Bone marrow (tissue), 2 donors: ENCODE data around the gene TP73.
A peak's percentile ranks its signal among the peaks of the same experiment; 100 is the strongest.

Experiments
- DNase-seq, 2 donors: peaks; one replicate each; lab custom pipeline; 2025; lab: John Stamatoyannopoulos, UW

TP73 gene

GRCh38 chr1:3708791-3709190, 56.5 kb downstream of the TP73 start:
- DNase-seq = no peak

DNA sequence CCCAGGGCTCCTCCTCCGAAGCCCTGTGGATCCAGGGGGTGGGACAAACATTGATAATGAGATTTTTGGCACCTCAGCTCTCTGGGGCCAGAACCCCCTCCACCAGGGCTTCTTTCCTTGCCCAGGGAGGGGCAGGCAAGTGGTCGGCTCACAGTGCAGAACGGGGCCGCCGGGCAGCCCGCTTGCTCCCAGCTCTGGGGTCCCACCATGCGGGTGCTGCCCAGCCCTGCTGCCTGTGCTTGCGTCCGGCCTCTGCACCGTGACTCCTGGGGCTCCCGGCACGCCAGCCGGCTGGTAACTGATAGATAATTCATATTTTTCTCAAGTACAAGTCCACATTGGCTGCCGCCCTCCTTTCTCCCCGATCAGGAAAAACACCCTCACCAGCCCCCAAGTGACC, 57.9 kb downstream of the TP73 start:
- DNase-seq = no peak

DNA sequence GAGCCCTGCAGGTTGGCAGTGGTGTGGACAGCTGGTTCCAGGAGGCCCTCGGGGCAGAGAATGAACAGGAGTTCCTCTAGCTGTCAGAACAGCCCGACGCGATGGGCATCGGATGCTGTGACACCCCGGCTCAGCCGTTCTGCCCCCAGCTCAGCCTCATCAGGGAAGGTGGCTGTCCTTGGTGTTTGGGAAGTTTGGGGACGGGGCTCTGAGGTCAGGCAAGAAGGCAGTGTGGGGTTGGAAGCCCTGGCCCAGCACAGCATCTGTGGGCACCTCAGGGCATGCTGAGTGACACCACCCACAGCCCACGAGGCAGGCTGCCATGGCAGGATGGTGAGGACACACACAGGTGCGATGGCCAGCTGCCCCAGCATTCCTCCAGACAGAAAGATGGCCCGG, 59.1 kb downstream of the TP73 start:
- DNase-seq = no peak

DNA sequence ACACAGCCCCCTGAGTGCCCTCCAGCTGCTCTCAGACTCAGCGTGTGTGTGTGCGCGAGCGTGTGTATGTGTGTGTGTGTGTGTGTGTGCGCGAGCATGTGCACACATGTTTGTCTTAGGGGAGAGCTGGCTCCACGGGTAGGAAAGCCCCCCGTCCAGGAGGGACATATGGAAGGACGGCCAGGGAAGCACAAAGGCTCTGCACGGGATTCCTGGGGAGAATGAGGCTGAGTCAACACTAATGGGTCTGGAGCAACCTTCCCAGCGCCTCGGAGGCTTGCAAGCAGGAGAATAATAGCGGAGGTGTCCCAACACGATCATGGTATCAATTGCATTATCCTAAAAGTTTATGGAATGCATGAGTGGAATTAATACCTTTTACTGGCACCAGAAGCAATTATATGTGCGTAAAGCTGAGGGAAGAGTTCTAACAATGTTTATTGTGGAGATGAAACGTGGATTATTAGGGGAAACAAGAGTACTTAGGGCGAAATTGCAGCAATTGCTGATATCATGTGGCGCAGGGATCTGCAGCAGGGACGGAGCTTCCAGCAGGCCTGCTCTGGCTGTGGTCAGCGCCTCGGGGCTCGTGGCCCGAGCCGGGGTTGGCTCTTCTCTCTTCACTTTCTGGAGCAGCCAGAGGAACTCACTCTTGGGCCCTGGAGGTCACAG, 59.6 kb downstream of the TP73 start:
- no peak for DNase-seq

DNA sequence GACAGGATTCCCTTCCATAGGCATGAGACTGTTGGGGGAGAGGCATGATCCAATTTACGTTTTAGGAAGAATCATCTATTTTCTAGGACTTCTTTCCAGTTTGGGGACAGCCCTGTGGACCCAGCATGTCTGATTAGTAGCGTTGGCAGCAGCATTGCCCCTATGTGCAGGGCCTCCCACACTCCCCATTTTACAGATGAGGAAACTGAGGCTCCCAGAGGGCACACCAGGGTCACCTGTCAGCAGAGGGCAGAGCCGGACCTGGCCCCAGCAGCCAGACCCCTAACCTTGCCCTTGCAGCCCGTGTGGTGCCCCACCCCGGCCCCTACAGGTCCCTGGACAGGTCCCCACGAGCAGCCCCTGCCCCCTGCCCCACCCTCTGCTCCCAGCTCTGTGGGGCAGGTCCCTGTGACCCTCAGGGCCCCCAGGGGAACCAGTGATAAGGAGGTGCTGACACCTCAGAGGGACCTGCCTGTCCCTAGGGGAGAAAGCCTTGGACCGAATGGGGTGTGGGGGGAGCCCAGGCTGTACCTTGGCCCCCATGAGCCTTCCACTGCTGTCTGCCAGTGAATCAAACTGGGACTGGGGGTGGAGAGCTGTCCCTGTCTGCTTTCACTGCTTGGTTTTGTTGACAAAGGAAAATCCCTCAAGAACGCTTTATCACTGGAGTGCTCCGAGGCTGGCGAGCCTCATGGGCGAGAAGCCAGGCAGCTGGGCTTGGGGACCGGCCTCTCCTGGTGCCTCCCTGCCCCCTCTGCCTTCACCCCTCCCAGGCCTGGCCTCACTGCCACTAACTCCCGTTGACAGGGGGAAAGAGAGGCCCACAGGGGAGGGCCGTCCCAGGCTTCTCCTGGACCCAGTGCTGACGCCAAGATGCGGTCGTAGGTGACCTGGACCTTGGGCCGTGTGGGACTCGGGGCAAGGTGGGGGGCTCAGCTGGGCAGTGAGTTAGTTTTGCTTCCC, 60.5 kb downstream of the TP73 start:
- DNase-seq = no peak

DNA sequence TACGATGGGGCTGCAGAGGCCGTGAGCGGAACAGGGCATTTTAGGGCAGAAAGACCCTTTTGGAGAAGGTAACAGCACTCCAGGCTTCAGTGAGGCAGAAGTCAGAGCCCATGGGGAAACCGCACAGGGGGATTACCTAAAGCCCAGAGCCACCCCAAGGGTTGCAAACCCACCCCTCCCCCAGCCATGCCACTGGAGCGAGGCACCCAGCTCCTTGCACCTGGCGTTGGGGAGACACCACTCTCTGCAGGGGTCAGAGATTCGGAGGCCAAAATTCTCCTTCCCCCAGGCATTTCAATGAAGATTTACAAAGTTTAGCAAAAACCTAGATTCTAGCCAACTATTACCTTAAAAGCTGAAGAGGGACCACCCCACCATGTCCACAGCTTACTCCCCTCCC, 61.5 kb downstream of the TP73 start:
- DNase-seq = no peak

DNA sequence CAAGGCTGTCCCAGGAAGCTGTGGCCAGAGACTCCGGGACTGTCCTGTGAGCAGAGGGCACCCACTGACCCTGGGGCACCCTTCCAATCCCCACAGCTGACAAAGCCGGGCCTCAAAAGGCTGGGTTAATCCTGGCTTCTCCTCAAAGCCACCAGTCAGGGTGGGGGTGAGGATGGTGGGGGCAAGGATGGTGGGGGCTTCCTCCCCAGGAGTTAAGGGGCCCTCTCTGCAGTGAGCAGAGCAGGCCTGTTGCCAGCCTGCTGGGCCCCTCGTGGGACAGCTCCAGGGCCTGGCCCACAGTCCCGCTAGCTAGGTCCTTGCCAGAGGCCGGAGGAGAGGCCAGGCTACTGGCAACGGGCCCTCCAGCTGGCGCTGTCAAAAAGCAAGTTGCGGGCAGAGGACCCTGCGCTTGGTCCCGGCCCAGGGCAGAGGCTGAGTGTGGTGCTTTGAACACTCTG, 62.0 kb downstream of the TP73 start:
- DNase-seq = no peak

GRCh38 chr1:3714814-3715213, 62.5 kb downstream of the TP73 start:
- DNase-seq = no peak

- DNase-seq = no peak
Observed at GRCh38 chr1:3716351-3716750, 64.0 kb downstream of the TP73 start.

DNA sequence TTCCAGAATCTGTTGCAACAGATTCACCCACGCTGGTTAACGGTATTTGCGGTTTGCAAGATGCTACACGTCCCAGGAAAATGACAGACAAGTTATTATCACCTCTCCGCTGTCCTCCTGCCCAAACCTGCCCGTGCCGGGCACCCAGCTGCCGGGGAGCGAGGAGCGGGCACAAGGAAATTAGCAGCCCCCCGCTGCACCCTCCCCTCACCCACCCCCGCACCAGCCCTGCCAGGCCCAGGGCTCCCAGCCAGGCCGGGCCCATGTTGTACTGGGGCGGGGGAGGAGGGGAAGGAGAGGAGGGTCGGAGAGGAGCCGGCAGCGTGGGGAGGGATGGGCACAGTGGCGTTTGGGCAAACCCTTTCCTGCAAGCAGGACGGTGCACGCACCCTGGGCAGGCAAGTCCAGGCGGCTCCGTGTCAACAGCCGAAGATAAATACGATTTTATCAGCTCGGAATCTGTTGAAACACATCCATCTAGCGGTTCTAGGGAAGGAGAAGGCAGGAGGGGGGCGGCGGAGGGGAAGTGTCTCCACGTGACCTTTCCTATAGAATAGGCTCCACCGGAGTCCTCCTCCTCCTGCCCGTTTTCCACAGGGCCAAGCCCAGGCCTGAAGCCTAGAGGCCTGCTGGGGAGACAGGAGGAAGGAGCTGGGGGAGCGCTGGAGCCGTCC, 64.9 kb downstream of the TP73 start:
- DNase-seq = no peak

GRCh38 chr1:3717715-3718601, 65.6 kb downstream of the TP73 start:
- no peak for DNase-seq

- DNase-seq = no peak
Observed at GRCh38 chr1:3718764-3719163, 66.4 kb downstream of the TP73 start.

DNA sequence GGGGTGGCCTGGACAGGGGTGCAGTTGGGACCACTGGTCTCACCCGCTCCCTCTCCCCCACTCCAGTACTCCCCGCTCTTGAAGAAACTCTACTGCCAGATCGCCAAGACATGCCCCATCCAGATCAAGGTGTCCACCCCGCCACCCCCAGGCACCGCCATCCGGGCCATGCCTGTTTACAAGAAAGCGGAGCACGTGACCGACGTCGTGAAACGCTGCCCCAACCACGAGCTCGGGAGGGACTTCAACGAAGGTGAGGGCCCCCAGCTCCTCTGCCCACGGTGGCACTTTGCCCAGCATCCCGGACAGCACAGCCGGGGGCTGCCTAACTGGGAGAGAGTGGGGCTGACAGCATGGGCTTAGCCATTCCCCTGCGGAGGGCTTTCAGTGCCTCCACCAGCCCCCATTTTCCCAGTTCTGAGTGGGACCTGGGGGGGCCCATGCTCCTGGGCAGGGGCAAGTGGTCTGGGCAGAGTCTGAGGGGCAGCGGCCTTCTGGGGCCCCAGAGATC, 69.7 kb downstream of the TP73 start:
- no peak for DNase-seq

DNA sequence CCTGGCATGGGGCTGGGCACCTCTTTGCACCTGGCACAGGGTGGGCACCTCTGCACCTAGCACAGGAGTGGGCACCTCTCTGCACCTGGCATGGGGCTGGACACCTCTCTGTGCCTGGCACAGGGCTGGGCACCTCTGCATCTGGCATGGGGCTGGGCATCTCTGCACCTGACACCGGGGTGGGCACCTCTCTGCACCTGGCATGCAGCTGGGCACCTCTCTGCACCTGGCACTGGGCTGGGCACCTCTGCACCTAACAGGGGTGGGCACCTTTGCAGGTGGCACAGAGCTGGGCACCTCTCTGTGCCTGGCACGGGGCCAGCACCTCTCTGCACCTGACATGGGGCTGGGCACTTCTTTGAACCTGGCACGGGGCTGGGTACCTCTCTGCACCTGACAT, 70.5 kb downstream of the TP73 start:
- DNase-seq = no peak

DNA sequence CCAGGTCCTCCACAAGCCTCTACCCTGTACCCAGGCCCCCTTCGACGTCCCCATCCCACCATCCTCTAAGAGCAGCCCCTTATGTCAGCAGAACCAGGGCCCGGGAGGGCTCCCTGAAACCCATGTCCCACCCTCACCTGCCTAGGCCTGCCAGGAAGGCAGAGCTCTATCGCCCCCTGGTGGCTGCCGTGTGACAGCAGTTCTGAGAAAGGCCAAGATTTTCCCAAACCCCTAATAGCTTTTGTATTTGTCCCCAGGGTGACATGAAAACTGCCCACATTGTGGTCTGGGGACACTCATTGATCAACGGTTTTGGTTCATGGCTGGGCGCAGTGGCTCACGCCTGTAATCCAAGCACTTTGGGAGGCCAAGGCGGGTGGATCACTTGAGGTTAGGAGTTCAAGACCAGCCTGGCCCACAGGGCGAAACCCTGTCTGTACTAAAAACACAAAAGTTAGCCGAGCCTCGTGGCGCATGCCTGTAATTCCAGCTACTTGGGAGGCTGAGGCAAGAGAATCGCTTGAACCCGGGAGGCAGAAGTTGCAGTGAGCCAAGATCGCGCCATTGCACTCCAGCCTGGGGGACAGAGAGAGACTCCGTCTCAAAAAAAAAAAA, 72.2 kb downstream of the TP73 start:
- peak in 1 of 2 donors; percentile 34 for DNase-seq

- DNase-seq = no peak
Observed at GRCh38 chr1:3725366-3725765, 73.0 kb downstream of the TP73 start.

GRCh38 chr1:3727042-3727824, 74.9 kb downstream of the TP73 start:
- no peak for DNase-seq

DNA sequence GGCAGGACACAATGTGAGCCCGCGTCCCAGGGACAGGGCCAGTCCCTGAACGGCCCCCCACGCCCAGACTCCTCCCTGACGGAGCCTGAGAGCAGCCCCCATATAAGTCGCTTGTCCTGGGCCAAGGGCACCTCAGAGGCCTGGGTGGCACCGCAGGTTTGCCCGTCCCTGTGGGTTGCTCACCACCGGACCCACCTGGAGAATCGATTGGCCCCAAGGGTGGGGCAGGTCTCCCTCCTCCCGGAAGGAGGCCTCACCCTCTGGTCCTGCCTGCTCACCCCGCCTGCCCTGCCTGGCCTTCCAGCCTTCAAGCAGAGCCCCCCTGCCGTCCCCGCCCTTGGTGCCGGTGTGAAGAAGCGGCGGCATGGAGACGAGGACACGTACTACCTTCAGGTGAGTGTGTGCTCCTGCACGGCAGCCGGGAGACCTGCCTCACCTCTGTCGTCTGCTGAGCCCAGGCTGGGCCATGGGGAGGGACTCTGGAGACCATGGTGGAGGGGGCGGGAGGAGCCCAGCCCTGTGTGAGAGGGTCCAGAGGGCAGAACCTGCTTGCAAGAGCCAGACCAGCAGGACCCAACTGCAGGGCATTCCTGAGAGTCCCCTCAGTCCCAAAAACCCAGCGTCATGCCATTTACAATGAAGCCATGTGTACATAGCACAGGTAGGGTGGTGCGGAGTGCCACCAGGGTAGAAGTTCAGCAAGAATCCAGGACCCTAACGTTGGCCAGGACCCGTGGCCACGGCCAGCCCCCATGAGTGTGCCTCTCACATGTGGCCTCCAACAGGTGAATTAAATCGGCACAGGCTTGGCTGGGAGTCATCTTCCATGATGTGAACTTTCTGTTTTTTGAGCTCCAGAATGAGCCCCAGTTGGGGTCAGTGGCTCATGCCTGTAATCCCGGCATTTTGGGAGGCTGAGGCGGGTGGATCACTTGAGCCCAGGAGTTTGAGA, 75.8 kb downstream of the TP73 start:
- DNase-seq = no peak
